GM19463 (cell line): ENCODE results near the gene GNB1L.

Source experiments
- ATAC-seq: cut with Tn5 transposase; IDR thresholded peaks from one replicate; pipeline ENCODE4 v1.9.1; 2021; ENCODE audit warnings: mild to moderate bottlenecking, moderate library complexity; ENCODE audit not compliant: unreplicated experiment

GNB1L gene

GRCh38 chr22:19765477-19766239, 89.0 kb downstream of the GNB1L start:
- no peak for ATAC-seq

- ATAC-seq = no peak
Measured at GRCh38 chr22:19764636-19765476, 89.8 kb downstream of the GNB1L start.

GRCh38 chr22:19764299-19764593, 90.4 kb downstream of the GNB1L start:
- no peak for ATAC-seq

- ATAC-seq = no peak
Measured at GRCh38 chr22:19763458-19764298, 91.0 kb downstream of the GNB1L start.

GRCh38 chr22:19762568-19763457, 91.9 kb downstream of the GNB1L start:
- no peak for ATAC-seq

GRCh38 chr22:19761725-19762567, 92.7 kb downstream of the GNB1L start:
- ATAC-seq = no peak

GRCh38 chr22:19760951-19761724, 93.5 kb downstream of the GNB1L start:
- ATAC-seq = no peak

GRCh38 chr22:19760058-19760950, 94.4 kb downstream of the GNB1L start, which contains the start of gene TBX1:
Gene TBX1 (plus strand): TSS chr22:19760778. CDS start chr22:19760844, 66 bp downstream.
- no peak for ATAC-seq

- ATAC-seq = no peak
Measured at GRCh38 chr22:19759427-19760057, 95.1 kb downstream of the GNB1L start.

- no peak for ATAC-seq
Measured at GRCh38 chr22:19758896-19759426, 95.7 kb downstream of the GNB1L start.

- no peak for ATAC-seq
Measured at GRCh38 chr22:19757985-19758895, 96.4 kb downstream of the GNB1L start.

- ATAC-seq = no peak
Measured at GRCh38 chr22:19757140-19757984, 97.3 kb downstream of the GNB1L start.

GRCh38 chr22:19756288-19757128, 98.2 kb downstream of the GNB1L start:
- ATAC-seq = no peak

GRCh38 chr22:19755722-19756287, 98.9 kb downstream of the GNB1L start:
- no peak for ATAC-seq
